HG02885 (cell line): ENCODE results near the gene FAAP100.

Experiments used
- ATAC-seq: cut with Tn5 transposase; IDR thresholded peaks from one replicate; pipeline ENCODE4 v1.9.1; 2021; ENCODE audit warnings: mild to moderate bottlenecking; ENCODE audit not compliant: unreplicated experiment, poor library complexity

The FAAP100 gene

GRCh38 chr17:81514739-81515529, 37.2 kb downstream of the FAAP100 start:
- ATAC-seq: peak; percentile 30

DNA sequence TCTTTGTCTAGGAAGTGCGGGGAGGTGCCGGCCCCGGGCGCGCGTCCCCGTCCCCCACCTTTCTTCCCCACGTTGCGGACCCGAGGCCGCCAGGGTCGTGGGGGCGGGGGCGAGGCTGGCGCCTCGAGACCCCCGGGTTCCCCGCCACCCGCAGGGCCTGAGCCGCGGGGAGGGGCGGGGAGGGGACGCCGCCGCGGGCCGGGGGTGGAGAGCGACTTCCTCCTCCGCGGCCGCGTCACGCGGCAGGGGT, 37.7 kb downstream of the FAAP100 start:
- ATAC-seq: no peak

DNA sequence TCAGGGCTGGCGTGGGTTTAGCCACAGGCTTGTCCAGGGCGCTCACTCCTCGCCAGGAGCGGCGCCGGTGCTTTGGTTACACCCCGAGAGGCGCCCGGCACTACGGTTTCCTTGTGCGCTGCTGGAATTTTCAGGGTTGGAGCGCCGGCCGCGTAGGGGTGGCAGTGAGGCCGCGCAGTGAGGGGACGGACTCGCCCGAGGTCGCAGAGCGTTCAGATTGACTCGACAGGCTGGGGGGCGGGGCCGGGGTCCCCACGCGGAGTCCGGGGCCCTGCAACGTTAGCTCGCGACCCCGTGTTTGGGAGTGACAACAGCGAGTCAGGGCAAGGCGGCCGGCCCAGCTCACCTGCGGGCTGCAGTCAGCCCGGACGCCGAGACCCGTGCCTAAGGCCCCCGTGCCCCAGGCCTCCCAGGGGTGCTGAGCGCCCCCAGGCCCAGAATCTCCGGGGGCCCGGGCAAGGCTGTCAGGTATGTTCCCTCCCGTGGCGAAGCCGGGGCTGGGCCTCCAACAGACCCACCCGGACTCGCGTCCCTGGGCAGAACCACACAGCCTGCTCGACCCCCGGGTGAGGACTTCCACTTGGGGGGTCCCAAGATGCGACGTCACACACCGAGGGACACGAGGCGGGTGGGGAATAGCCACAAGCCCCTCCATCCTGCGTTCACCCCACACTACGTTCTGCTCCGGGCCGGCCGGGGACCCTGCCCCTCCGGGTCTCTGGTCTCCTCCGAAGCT, 38.2 kb downstream of the FAAP100 start:
- no peak for ATAC-seq

DNA sequence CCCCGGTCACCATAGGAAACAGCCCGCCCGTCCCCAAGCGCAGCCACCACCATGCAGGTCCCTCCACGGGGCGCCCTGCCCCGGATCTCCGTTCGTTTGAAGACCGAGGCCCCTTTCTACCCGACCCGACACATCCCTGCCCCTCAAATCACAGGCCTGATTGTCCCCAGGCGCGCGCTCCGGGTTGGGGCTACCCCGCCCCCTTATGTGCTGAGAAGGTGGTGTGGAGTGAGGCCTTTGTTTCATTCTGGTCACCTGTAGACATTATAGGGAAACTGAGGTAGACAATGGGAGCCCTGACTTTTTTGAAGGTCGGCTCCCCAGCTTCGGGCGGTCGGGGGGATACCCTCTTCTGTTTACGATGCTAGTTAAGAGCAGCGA, 38.8 kb downstream of the FAAP100 start:
- no peak for ATAC-seq

GRCh38 chr17:81512562-81513371, 39.4 kb downstream of the FAAP100 start, which contains the start of gene ACTG1:
Gene ACTG1, minus strand, starts transcription at chr17:81512799. Its CDS starts 445 bp downstream, at chr17:81512354.
- ATAC-seq: peak; percentile 49

GRCh38 chr17:81511804-81512561, 40.2 kb downstream of the FAAP100 start:
- peak; percentile 1 for ATAC-seq

GRCh38 chr17:81511554-81511803, 40.7 kb downstream of the FAAP100 start:
- no peak for ATAC-seq

GRCh38 chr17:81510785-81511553, 41.2 kb downstream of the FAAP100 start:
- no peak for ATAC-seq

- ATAC-seq: no peak
Observed at GRCh38 chr17:81509972-81510784, 42.0 kb downstream of the FAAP100 start.

DNA sequence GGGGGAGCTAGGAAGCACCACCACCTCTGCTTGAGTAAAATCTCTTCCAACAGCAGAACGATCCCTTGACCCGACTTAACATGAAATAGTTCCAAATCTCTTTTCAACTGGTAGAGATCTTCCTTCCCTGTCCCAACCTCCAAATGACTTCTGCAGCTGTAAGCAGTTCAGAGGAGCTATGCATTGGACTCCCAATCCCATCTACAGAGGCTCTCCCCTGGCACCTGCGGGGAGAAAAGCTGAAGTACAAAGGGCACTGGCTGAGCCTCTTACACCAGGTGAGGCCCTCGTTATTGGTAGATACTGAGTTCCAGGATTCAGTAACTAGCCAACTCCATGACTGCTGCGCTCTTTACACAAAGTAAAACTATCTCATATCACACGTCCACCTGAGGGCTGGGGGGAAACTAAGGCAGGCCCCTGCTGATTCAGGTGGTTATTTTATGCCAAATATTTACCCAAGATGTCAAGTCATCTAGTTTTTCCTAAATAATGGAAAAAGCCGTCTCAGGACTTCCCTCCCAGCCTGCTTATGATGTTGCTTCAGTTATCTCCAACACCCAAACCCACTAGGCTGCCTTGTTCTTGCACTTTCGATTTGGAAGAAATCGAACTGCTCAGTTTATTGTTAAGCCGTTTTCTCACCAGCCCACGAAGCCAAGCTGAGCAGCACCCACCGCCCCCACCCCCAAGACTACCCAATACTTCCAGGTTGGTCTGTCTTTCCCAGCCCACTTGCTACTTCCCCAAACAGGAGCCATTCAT, 42.8 kb downstream of the FAAP100 start:
- ATAC-seq: no peak

DNA sequence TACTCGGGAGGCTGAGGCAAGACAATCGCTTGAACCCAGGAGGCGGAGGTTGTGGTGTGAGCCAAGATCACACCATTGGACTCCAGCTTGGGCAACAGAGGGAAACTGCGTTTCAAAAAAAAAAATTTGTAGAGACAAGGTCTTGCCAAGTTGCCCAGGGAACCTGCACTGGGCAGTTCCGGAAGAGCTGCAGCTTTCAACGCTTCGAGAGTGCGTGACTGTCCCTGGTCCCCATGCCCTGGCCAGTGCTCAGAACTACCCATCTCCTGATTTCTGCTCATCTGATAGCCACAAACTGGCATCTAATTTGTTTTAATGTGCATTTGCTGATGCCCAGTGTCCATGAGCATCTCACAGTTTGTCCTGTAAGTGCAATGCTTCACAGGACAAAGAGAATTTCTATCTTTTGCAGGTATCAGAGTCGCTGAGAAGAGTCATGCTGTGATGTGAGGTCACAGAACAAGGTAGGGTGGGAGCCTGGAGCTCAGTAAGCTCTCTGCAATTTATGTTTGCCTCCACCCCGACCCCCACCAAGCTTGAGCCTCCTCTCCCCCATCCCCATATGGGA, 43.4 kb downstream of the FAAP100 start:
- no peak for ATAC-seq

DNA sequence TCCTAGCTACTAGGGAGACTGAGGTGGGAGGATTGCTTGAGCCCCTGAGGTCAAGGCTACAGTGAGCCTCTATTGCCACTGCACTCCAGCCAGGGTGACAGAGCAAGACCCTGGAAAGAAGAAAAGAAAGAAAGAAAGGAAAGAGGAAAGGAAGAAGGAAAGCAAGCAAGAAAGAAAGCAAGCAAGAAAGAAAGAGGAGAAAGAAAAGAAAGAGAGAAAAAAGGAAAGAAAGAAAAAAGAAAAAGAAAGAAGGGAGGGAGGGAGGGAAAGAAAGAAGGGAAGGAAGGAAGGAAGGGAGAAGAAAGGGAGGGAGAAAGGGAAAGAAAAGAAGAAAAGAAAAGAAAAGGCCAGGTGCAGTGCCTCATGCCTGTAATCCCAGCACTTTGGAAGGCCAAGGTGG, 48.5 kb downstream of the FAAP100 start:
- ATAC-seq: no peak

GRCh38 chr17:81502471-81503017, 49.6 kb downstream of the FAAP100 start:
- no peak for ATAC-seq

DNA sequence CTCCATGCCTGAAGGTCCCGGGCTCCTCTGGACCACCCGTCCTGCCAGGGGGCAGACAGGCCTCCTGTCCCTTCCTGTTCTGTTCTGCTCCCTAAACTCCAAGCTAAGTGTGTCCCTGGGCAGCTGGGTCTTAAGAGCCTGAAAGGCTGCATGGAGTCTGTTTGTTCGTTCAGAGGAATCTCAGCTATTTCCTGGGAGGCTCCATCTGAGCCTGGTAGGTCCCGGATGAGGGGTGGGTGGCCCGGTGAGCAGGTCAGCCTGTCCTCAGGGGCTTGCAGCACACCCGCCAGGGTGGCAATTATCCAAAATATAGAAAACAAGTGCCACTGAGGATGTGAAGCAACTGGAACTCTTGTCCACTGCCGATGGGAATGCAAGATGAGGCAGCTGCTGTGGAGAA, 52.1 kb downstream of the FAAP100 start:
- no peak for ATAC-seq

GRCh38 chr17:81499601-81499970, 52.6 kb downstream of the FAAP100 start:
- ATAC-seq: no peak

- no peak for ATAC-seq
Observed at GRCh38 chr17:81498953-81499600, 53.1 kb downstream of the FAAP100 start.

- ATAC-seq: no peak
Observed at GRCh38 chr17:81494626-81495377, 57.4 kb downstream of the FAAP100 start.
